ENCODE results near the gene KRTAP25-1. TPM values are rescaled to one million over a fixed set of nuclear protein-coding genes. Genes with fewer than 3 reads are reported as not detected.

Gene KRTAP25-1
- total RNA-seq, 1 donor from 2014 or later = not detected

DNA sequence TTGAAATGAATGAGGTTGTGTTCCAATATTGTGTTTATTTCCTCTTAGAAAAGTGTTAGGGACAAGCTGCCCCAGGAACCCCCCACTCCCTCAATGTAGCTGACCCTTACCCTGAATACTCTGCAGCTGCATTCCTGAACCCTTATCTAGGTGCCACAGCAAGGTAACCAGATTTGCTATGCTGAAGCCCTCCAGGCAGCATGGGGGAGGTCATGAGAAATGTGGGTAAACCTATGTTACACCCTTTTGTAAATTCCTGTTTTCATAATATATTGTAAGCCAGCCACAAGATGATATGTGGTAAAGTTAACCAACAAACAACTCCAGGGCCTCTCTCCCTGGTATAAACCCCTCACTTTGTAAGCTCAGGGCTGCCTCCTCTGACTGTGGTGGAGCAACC is 45.6 kb downstream of the KRTAP25-1 start:
- POLR2A ChIA-PET = no interaction called here
- H3K36me3 Mint-ChIP-seq (ENCODE audit: low read depth) = no peaks in the 10 kb centered on the region
- H3K4me3 Mint-ChIP-seq = no peak overlapping the region
- intact Hi-C loops (cut with micrococcal nuclease) = no loop called here
- CTCF ChIA-PET = no interaction called here
- ATAC-seq (ENCODE audit: low read depth) (no peak), DNase-seq (no peak)
- H3K27ac Mint-ChIP-seq = no peak overlapping the region
- TF ChIP-seq, protein P1, sequence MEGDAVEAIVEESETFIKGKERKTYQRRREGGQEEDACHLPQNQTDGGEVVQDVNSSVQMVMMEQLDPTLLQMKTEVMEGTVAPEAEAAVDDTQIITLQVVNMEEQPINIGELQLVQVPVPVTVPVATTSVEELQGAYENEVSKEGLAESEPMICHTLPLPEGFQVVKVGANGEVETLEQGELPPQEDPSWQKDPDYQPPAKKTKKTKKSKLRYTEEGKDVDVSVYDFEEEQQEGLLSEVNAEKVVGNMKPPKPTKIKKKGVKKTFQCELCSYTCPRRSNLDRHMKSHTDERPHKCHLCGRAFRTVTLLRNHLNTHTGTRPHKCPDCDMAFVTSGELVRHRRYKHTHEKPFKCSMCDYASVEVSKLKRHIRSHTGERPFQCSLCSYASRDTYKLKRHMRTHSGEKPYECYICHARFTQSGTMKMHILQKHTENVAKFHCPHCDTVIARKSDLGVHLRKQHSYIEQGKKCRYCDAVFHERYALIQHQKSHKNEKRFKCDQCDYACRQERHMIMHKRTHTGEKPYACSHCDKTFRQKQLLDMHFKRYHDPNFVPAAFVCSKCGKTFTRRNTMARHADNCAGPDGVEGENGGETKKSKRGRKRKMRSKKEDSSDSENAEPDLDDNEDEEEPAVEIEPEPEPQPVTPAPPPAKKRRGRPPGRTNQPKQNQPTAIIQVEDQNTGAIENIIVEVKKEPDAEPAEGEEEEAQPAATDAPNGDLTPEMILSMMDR (IDR thresholded peaks at IDR 0.05) = no peak
- no peaks in the 10 kb centered on the region for H3K9me3 Mint-ChIP-seq
- H3K4me1 Mint-ChIP-seq = no peaks in the 10 kb centered on the region
- H3K27me3 Mint-ChIP-seq = no peaks in the 10 kb centered on the region

DNA sequence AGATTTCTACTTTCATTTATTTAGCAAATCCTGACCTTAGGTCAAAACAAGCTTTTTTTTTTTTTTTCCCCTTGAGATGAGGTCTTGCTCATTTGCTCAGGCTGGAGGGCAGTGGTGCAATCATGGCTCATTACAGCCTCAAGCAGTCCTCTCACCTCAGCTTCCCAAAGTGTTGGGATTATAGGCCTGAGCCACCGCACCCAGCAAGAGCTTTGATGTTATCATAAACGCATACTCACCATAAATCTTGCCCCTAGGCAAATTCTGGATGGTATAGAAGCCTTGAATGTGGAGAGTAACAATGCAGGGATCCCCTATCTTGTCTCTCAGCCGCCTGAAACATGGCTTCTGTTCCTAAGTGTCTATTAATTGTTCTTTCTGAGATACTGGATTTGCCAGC is 48.7 kb downstream of the KRTAP25-1 start:
- Mint-ChIP-seq H3K9me3 (peaks cover 3% of the 10 kb centered on the region), H3K4me3 (no peak overlapping the region), H3K36me3 (ENCODE audit: low read depth) (no peaks in the 10 kb centered on the region), H3K27me3 (no peaks in the 10 kb centered on the region), H3K4me1 (no peaks in the 10 kb centered on the region), H3K27ac (no peak overlapping the region)
- intact Hi-C loops (cut with micrococcal nuclease) = no loop called here
- CTCF ChIA-PET = no interaction called here
- POLR2A ChIA-PET = no interaction called here
- no peak for ATAC-seq (ENCODE audit: low read depth)
- TF ChIP-seq, protein P1 (IDR thresholded peaks at IDR 0.05) = no peak
- DNase-seq = no peak

Other genes with a start within 250 kb of the KRTAP25-1 start
- gene CLDN17, start 122.7 kb downstream of the KRTAP25-1 start, total RNA-seq = not detected in 2 replicates
- gene CLDN8, start 73.4 kb downstream of the KRTAP25-1 start, total RNA-seq = not detected in 2 replicates
- gene KRTAP24-1, start 6.6 kb downstream of the KRTAP25-1 start, total RNA-seq = not detected in 2 replicates
- not detected in 2 replicates for gene KRTAP26-1, start 30.8 kb upstream of the KRTAP25-1 start, total RNA-seq
- not detected in 2 replicates for gene KRTAP27-1, start 48.2 kb upstream of the KRTAP25-1 start, total RNA-seq
- not detected in 2 replicates for gene KRTAP23-1, start 59.1 kb upstream of the KRTAP25-1 start, total RNA-seq
- not detected in 2 replicates for gene KRTAP13-2, start 82.8 kb upstream of the KRTAP25-1 start, total RNA-seq
- gene KRTAP13-1, start 106.5 kb upstream of the KRTAP25-1 start, total RNA-seq = not detected in 2 replicates
- not detected in 2 replicates for gene KRTAP13-3, start 136.4 kb upstream of the KRTAP25-1 start, total RNA-seq
- gene KRTAP13-4, start 140.7 kb upstream of the KRTAP25-1 start, total RNA-seq = not detected in 2 replicates
- not detected in 2 replicates for gene KRTAP15-1, start 150.8 kb upstream of the KRTAP25-1 start, total RNA-seq
- not detected in 2 replicates for gene KRTAP19-1, start 190.9 kb upstream of the KRTAP25-1 start, total RNA-seq
- not detected in 2 replicates for gene KRTAP19-2, start 197.9 kb upstream of the KRTAP25-1 start, total RNA-seq
- not detected in 2 replicates for gene KRTAP19-3, start 202.5 kb upstream of the KRTAP25-1 start, total RNA-seq
- not detected in 2 replicates for gene KRTAP19-4, start 207.7 kb upstream of the KRTAP25-1 start, total RNA-seq
- gene KRTAP19-5, start 212.6 kb upstream of the KRTAP25-1 start, total RNA-seq = not detected in 2 replicates

All from activated B cell treated with CpG ODN at 0.5 μM for 24 hours (primary cell).